PFSK-1 (cell line): Measurements from ENCODE around the gene GRIK1.

ENCODE experiments used
- FOXP2 ChIP-seq: optimal IDR thresholded peaks from 2 replicates; pipeline ENCODE3; 2011; ENCODE audit warnings: borderline replicate concordance, control low read depth, inconsistent platforms; ENCODE audit not compliant: insufficient read depth; ENCODE audit errors: extremely low read length, extremely low read depth
- POLR2AphosphoS5 ChIP-seq: IDR thresholded peaks from 2 replicates; pipeline ENCODE4 v1.6.1; 2012; ENCODE audit warnings: low read depth, mild to moderate bottlenecking, control low read depth, low read length, moderate library complexity
- REST ChIP-seq, 2 experiments: IDR thresholded peaks; 2 replicates each; pipeline versions ENCODE4 v1.6.1 to v1.8.0; 2011 to 2012; ENCODE audit warnings: low read depth in 2 of 2, low read length in 2 of 2, control low read depth in 1 of 2, inconsistent platforms in 1 of 2, mild to moderate bottlenecking in 1 of 2, moderate library complexity in 1 of 2; ENCODE audit not compliant: insufficient read depth in 1 of 2
- TAF1 ChIP-seq: IDR thresholded peaks from 2 replicates; pipeline ENCODE4 v1.6.1; 2012; ENCODE audit warnings: low read length, control low read depth, borderline replicate concordance; ENCODE audit not compliant: insufficient read depth

GRCh38 chr21:29641001-29641634 lies 298.7 kb downstream of the GRIK1 start:
- TF ChIP-seq POLR2AphosphoS5 (no peak), TAF1 (no peak), REST (IDR thresholded peaks at IDR 0.05; ENCODE audit: insufficient read depth in 1 of 2, low read depth in 2 of 2, low read length in 2 of 2) (no peak), FOXP2 (no peak)
